GM19351 (cell line): ENCODE data around the gene RESF1.

Experiments used
- ATAC-seq: cut with Tn5 transposase; IDR thresholded peaks from one replicate; pipeline ENCODE4 v1.9.1; 2021; ENCODE audit warnings: mild to moderate bottlenecking, moderate library complexity; ENCODE audit not compliant: unreplicated experiment

Gene RESF1

GRCh38 chr12:31958569-31959160 lies 550 bp upstream of the RESF1 start:
- ATAC-seq, result no peak

DNA sequence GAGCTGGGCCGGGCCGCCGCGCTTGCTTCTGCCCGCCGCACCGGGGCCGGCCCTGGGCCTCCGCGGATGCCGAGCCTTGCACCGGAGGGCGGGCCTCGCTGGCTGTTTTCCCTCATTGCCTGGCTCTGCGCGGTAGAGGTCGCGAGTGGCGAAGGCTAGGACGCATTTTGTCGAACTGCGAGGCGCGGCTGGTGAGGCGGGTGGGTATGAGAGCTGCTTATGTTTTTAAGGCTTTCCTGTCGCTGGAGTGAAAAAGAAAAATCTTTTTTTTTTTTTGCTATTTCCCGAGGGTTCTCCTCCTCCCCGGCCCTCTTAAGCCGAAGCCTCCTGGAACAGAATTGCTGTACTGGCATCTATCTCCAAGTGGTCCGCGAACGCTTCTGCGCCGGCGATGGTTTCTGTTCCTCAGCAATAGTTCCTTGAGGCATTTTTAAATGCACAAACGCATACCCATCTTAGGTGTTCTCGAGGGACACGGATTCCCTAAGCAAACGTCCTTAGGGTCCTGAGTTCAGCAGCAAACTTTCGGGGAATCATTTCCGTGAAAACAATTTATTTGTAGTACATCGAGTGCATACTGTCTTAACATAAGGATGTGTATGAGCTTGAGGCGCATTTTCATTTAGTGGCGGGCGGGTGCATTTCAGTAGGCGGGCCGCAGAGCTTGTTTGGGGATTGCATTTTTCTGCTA lies 631 bp downstream of the RESF1 start:
- peak; percentile 35 for ATAC-seq

- ATAC-seq, result no peak
Measured at GRCh38 chr12:31961137-31961536, 1.9 kb downstream of the RESF1 start.

- ATAC-seq, result no peak
Measured at GRCh38 chr12:31962076-31962475, 2.9 kb downstream of the RESF1 start.

GRCh38 chr12:31964280-31964679 lies 5.1 kb downstream of the RESF1 start:
- ATAC-seq, result no peak

- ATAC-seq, result no peak
Measured at GRCh38 chr12:31965090-31965489, 5.9 kb downstream of the RESF1 start.

DNA sequence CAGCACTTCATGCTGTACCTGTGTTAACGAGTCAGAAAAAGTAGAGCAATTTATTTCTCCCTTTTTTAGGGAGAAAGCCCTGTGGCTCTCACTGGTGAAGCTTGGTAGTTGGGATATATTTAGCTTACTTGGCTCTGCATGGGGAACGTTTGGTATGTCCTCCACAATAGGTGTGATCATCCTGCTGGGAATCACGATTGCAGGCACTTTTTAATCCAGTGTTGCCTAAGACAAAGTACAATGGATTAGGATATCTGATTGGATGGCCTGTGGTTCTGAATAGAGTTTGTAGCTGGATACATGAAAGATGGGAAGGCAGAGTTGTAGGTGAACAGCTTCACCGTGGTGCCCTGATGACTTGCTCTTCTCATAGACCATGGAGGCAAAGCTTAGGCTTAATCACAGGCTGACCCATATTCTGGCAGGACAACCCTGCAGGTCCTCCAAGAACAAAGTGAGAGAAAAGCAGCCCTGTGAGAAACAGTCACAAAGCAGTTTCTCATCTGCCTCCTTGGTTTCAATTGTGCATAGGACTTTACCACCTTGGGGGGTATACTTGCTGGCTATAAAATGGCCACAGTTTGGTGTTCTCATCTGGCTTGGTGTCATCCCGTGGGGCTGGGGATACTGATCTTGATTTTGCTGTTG lies 7.5 kb downstream of the RESF1 start:
- ATAC-seq, result peak; percentile 43

DNA sequence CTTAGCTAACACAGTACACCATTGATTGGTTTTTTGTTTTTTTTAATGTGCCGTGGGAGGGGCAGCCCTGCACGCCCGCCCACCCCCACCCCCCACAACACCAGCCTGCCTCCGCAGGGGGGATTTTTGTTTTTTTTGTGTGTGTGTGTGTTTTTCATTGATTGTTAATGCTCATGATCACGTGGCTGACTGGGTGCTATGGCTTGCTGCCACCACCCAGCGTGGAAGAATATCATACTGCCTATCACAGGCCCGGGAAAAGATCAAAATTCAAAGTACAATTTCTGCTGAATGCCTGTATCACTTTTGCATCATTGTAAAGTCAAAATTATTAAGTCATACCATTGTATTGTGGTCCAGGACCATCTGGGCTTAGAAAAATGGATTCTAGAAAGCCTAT lies 8.3 kb downstream of the RESF1 start:
- no peak for ATAC-seq

DNA sequence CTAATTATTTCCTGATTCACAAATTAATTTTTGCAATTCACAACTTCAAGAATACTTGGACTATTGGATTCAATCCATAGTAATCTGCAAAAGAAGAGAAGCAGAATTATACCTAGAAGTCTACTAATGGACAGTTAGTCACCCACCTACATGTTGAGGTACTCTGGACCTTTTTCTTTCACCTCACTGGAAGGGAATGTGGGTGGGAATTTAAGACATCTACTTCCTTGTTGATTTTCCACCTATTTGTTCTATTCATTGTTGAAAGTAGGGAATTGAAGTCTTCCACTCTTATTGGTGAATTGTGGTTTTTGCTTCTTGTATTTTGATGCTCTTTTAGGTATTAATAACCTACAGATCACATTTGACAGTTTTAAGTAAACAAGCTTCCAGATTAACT lies 11.0 kb downstream of the RESF1 start:
- no peak for ATAC-seq

DNA sequence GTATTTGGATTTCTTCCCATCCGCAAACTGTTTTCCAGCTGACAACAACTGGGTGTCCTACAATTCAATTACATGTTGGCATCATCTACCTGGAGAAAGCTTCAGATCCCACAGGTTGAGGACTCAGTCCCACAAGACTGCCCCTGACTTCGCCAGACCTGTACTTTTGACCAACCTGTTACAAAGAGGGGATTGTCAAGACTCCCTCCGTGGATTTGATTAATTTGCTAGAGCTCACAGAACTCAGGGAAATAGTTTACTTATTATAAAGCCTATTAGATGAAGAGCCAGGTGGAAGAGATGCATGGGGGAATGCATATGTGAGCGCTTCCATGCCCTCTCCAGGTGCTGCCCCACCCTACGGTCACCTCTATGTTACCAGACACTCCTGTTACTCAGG lies 14.6 kb downstream of the RESF1 start:
- no peak for ATAC-seq

GRCh38 chr12:31974673-31975072 lies 15.5 kb downstream of the RESF1 start:
- ATAC-seq, result no peak

DNA sequence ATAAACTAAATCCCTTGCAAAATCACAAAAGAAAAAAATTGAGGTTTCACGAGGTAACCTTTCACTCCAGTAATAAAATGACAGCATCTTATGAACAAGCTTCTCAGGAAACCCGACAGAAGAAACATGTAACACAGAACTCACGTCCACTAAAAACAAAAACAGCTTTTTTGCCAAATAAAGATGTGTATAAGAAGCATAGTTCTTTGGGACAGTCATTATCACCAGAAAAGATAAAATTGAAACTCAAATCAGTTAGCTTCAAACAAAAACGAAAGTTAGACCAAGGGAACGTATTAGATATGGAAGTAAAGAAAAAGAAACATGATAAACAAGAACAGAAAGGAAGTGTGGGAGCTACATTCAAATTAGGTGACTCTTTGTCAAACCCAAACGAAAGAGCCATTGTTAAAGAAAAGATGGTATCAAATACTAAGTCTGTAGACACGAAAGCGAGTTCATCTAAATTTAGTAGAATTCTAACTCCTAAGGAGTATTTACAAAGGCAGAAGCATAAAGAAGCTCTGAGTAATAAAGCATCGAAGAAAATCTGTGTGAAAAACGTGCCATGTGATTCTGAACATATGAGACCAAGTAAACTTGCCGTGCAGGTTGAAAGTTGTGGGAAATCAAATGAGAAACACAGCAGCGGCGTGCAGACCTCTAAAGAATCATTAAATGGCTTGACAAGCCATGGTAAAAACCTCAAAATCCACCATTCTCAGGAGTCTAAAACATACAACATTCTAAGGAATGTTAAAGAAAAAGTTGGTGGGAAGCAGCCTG lies 25.8 kb downstream of the RESF1 start:
- ATAC-seq, result no peak

DNA sequence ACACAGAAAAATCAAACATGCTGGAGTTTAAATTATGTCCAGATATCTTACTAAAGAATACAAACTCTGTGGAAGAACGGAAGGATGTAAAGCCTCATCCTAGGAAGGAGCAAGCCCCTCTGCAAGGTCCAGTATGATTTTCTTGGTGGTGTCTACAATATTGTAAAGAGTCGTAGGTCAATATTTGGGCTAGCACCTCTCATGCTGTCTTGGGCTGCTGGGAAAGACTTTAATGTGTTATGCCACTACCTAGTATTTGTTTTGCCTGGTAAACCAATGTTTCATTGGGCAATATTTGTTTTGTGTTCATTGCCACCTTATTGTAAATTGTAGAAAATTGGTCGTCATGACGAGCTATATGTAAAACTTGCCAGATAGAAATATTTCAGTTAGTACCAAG lies 26.6 kb downstream of the RESF1 start:
- ATAC-seq, result no peak

- ATAC-seq, result no peak
Measured at GRCh38 chr12:31989571-31990362, 30.6 kb downstream of the RESF1 start.

GRCh38 chr12:31991146-31991545 lies 31.9 kb downstream of the RESF1 start:
- ATAC-seq, result no peak

DNA sequence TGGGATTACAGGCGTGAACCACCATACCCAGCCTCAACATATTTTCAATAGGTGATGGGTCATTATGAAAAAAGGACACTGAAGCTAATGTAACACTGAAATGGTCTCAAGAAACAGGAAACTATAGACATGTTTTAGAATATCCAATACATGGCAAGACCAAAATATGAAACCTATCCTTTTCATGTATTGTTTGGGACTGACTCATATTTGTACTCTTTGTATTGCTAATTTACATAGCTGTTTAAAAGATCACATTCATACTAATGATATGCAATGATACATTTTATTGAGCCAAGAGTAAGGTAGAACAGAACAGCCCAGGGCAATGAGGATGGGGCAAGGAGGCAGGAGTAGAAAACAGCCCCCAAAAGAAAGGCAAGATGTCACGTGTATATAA lies 32.6 kb downstream of the RESF1 start:
- ATAC-seq, result no peak

DNA sequence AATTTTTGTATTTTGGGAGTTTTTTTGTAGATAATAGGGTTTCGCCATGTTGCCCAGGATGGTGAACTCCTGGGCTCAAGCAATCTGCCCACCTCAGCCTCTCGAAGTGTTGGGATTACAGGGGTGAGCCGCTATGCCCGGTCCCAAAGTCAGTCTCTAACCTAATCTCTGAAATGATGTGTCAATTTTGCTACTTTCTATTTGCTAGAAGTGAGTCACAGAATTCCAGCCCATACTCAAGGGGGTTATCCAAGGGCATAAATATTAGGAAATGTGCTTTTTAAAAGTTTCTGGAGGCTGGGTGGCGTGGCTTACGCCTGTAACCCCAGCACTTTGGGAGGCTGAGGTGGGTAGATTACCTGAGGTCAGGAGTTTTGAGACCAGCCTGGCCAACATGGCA lies 40.5 kb downstream of the RESF1 start:
- ATAC-seq, result no peak

DNA sequence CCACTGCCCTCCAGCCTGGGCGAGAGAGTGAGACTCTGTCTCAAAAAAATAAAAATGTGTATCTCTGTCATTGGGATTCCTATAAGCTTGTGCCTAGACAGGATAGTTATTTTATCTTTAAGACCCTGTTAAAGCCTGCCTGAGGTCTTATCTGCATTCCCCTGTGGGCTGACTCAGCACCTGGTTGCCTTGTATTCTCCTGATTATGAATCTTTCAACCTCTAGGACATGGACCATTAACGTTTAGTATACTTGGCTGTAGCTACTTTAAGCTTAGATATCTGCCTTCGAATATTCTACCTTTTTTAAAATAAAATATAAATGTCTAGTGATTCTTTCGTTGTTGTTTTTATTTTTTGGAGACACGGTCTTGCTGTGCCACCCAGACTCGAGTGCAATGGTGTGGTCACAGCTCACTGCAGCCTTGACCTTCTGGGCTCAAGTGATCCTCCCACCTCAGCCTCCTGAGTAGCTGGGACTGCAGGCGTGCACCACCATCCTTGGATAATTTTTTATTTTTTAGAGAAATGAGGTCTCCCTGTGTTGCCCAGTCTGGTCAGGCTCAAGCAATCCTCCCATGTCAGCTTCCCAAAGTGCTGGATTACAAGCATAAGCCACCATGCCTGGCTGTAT lies 41.3 kb downstream of the RESF1 start:
- no peak for ATAC-seq

DNA sequence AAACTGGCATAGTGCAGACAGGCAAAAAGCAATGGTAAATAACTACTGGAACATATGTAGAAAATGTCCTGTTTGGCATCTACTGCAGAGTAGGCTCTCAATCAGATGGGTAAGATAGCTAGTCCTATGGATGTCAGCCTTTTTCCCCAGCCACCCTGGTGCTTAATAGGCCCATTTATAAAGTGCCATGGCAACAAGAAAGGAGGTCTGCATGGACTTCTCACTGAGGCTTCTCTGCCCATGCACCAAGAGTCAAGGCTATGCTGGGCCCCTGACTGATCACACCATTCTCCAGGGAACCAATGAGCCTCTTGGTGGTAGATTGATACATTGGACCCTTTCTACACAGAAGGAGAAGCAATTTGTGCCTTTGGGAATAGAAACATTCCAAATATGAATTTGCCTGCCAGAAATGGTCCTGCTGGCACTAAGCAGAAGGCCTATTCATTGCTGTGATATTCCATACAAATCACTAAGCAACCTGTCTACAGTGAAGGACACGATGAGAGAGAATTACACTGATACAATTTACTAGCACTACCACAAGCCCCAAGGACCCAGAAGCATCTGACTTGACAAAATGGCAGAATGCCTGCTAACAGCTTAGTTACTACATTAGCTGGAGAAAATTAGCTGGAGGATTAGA lies 43.8 kb downstream of the RESF1 start:
- no peak for ATAC-seq

GRCh38 chr12:32003654-32004053 lies 44.4 kb downstream of the RESF1 start:
- no peak for ATAC-seq
